Esophagus squamous epithelium (tissue), 5 donors: ENCODE measurements around the gene RETREG2. TPM values are rescaled to one million over a fixed set of nuclear protein-coding genes. Genes with fewer than 3 reads are reported as not detected.

ENCODE experiments used
- DNase-seq: peaks from one replicate; lab custom pipeline; 2025; lab: John Stamatoyannopoulos, UW
- H3K27ac ChIP-seq, 4 donors: fragments of 200-600 bp; sonication (generic); one replicate each; pipeline ENCODE4 v1.5.1; 2016 to 2019; ENCODE audit warnings: mild to moderate bottlenecking in 1 of 4
- H3K27me3 ChIP-seq, 4 donors: fragments of 200-600 bp; sonication (generic); 1 replicate in 3 of 4; 2 replicates in 1 of 4; pipeline versions ENCODE4 v1.5.1 to v1.6.0; 2017 to 2021; ENCODE audit warnings: antibody characterized with exemption in 1 of 4
- H3K36me3 ChIP-seq, 3 donors: fragments of 200-600 bp; sonication (generic); one replicate each; pipeline ENCODE4 v1.5.1; 2016 to 2019
- H3K4me1 ChIP-seq, 3 donors: fragments of 200-600 bp; sonication (generic); one replicate each; pipeline ENCODE4 v1.5.1; 2017 to 2019
- H3K4me3 ChIP-seq, 4 donors: fragments of 200-600 bp; sonication (generic); 1 replicate in 3 of 4; 2 replicates in 1 of 4; pipeline ENCODE4 v1.5.1; 2016 to 2019; ENCODE audit warnings: mild to moderate bottlenecking in 2 of 4, moderate library complexity in 1 of 4
- H3K9me3 ChIP-seq, 3 donors: fragments of 200-600 bp; sonication (generic); one replicate each; pipeline ENCODE4 v1.5.1; 2016 to 2019
- POLR2A ChIP-seq, 4 donors: fragments of 450-650 bp; IDR thresholded peaks; one replicate each; pipeline ENCODE4 v1.6.1; 2017; ENCODE audit warnings: antibody characterized with exemption in 4 of 4, mild to moderate bottlenecking in 4 of 4, moderate library complexity in 3 of 4
- WGBS, 2 donors: methylation state at CpG; one replicate each; pipeline ENCODE4 v1.1.5; 2018; 5-methylcytosine and 5-hydroxymethylcytosine counted together
- intact Hi-C: fragments of 100-400 bp; cut with DNase I; formaldehyde crosslinking; loops from one replicate; pipeline ENCODE4 v1.15.0; 2022
- total RNA-seq, 4 donors: library from RNA; depleted of rRNA; stranded (reverse); fragments of >200 nt; gene quantifications; one replicate each; pipeline ENCODE4 v1.1.0, GENCODE V29; 2016
- TF ChIP-seq, protein P1 (sequence below), 6 experiments: fragments of 450-650 bp in 4 of 6; fragments of 200-600 bp in 2 of 6; sonication (generic) in 2 of 6; IDR thresholded peaks; one replicate each; pipeline ENCODE4 v1.5.1; 2016 to 2019; ENCODE audit warnings: antibody characterized with exemption in 6 of 6, mild to moderate bottlenecking in 4 of 6, moderate library complexity in 4 of 6
- donor health status: DM: yes; HTN: yes; CAD: no.

The RETREG2 gene
- total RNA-seq, 4 donors from 2014 or later: 31.0 to 58.7 (median 41.8) TPM

DNA sequence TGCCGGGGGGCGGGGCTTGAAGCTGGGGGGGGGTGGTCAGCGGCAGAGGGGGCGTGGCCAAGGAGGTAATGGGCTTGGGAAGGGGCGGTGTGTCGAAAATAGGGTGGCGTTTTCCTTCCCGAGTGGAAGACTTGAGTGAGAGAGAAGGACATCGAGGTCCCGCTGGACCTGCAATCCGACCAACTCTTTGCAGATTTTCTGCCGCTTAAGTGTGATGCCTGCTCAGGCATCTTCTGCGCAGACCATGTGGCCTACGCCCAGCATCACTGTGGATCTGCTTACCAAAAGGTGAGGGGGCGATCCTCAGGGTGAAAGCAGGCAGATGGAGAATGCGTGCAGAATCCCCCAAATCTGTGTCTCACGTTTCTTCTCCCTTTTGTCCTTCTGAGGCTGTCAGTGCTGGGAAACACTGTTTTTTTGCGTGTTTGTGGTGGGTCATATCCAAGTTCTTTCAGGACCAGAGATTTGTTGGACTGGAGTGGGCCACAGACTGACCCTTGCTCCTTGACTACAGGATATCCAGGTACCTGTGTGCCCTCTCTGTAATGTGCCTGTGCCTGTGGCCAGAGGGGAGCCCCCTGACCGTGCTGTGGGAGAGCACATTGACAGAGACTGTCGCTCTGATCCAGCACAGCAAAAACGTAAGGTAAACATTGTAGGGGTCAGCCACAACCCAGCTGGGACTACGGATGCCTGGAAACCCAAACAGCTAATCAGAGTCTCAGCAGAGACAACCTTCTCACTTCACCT is 29.2 kb downstream of the RETREG2 start:
- Histone ChIP-seq H3K9me3 (no peaks in the 10 kb centered on the region), H3K4me3 (peak overlapping the region; percentile 70 to 83 (median 73)), H3K27me3 (no peaks in the 10 kb centered on the region), H3K36me3 (peaks cover 9 to 42% (median 24%) of the 10 kb centered on the region in 3 donors), H3K4me1 (peaks cover 12 to 34% (median 14%) of the 10 kb centered on the region in 3 donors), H3K27ac (peak overlapping the region; percentile 93 to 99 (median 97))
- TF ChIP-seq, protein P1, sequence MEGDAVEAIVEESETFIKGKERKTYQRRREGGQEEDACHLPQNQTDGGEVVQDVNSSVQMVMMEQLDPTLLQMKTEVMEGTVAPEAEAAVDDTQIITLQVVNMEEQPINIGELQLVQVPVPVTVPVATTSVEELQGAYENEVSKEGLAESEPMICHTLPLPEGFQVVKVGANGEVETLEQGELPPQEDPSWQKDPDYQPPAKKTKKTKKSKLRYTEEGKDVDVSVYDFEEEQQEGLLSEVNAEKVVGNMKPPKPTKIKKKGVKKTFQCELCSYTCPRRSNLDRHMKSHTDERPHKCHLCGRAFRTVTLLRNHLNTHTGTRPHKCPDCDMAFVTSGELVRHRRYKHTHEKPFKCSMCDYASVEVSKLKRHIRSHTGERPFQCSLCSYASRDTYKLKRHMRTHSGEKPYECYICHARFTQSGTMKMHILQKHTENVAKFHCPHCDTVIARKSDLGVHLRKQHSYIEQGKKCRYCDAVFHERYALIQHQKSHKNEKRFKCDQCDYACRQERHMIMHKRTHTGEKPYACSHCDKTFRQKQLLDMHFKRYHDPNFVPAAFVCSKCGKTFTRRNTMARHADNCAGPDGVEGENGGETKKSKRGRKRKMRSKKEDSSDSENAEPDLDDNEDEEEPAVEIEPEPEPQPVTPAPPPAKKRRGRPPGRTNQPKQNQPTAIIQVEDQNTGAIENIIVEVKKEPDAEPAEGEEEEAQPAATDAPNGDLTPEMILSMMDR (IDR thresholded peaks at IDR 0.05): no peak
- no peak for TF ChIP-seq POLR2A (IDR thresholded peaks at IDR 0.05)
- DNase-seq: no peak
- intact Hi-C loops: no loop called here
- WGBS, 2 donors: 5 to 22% methylated on average over 9 to 17 of the region's 22 CpGs

DNA sequence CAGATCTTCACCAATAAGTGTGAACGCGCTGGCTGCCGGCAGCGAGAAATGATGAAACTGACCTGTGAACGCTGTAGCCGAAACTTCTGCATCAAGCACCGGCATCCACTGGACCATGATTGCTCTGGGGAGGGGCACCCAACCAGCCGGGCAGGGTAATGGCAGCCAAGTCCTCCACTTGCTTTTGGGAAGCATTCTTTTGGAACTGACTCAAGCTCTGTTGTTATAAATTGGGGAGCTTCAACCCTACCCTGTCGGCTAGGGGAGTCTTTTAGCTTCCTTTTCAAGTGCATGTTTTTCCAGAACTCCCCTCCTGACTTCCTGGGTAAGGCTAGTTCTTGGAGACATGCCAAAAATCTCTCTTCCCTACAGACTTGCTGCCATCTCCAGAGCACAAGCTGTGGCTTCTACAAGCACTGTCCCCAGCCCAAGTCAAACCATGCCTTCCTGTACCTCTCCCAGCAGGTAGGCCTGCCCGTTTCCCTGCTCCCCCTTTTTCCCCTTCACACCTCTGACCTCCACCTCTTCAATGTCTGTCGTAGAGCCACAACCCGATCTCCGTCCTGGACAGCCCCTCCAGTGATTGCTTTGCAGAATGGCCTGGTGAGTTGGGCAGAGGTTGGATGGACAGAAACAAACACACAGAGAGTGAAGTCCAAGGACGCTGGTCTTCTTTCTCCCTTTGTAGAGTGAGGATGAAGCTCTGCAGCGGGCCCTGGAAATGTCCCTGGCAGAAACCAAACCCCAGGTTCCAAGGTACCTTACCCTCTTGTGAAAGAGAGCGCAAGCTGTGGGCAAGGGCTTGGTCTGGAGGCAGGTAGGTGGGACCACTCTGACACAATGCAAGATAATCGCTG is 30.0 kb downstream of the RETREG2 start:
- 54 to 62% methylated on average over 15 to 16 of the region's 17 CpGs for WGBS, 2 donors
- DNase-seq: no peak
- H3K36me3 ChIP-seq: peaks cover 15 to 50% (median 24%) of the 10 kb centered on the region in 3 donors
- H3K27me3 ChIP-seq: no peaks in the 10 kb centered on the region
- H3K4me3 ChIP-seq: peak overlapping the region; percentile 70 to 83 (median 73)
- H3K9me3 ChIP-seq: no peaks in the 10 kb centered on the region
- no peak for TF ChIP-seq POLR2A (IDR thresholded peaks at IDR 0.05)
- TF ChIP-seq, protein P1 (IDR thresholded peaks at IDR 0.05): no peak
- intact Hi-C loops: no loop called here
- peaks cover 12 to 34% (median 14%) of the 10 kb centered on the region in 3 donors for H3K4me1 ChIP-seq
- peak overlapping the region; percentile 93 to 99 (median 97) for H3K27ac ChIP-seq

DNA sequence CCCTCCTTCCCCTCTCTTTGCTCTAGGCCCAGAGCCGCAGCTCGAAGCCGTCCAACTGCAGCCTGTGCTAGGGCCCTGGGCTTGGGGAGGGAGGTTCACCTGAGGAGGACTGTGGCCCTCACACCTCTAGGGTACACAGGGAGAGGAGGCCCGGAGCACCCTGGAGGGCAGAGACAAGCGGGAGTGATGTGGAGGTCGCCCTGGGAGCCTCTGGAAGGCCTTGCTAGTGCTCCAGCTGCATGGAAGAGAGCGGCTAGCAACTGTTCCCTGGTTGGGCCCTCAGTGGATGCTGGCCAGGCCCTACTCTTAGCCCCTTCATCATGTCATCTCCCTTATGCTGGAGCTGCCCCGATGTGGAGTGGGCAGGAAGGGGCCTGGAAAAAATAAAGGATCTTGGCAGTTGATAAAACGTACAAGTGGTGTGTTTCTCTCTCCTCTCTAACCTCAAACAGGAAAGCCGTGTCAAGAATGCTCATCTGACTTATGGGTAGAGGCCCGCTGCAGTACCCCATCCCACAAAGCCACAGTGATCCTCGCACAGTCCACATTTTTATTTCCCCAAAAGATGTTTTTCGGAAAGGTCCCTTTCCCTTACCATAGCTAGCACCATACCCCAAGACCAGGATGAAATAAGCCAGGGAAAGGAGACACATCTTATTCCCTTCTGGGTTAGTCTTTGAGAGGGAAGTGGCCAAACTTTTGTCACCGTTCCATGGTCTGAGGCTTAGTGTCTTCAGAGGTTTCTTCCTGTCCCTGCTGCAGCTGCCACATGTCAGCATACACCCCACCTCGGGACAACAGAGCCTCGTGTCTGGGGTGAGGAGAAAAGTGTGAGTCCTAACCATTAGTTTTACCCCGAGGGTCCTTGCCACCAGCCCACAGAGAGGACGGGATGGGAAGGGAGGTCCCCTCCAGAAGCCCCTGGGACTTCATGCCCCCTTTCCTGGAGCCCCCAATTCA is 31.4 kb downstream of the RETREG2 start:
- peak overlapping the region in 2 of 4 donors; percentile 21 to 97 for H3K27ac ChIP-seq
- H3K9me3 ChIP-seq: no peaks in the 10 kb centered on the region
- TF ChIP-seq, protein P1 (IDR thresholded peaks at IDR 0.05): no peak
- TF ChIP-seq POLR2A (IDR thresholded peaks at IDR 0.05): no peak
- WGBS, 2 donors: 71 to 79% methylated on average over 8 to 15 of the region's 18 CpGs
- DNase-seq: no peak
- peaks cover 26 to 65% (median 29%) of the 10 kb centered on the region in 3 donors for H3K36me3 ChIP-seq
- no peak overlapping the region for H3K4me3 ChIP-seq
- no peaks in the 10 kb centered on the region for H3K27me3 ChIP-seq
- peaks cover 12 to 34% (median 14%) of the 10 kb centered on the region in 3 donors for H3K4me1 ChIP-seq
- intact Hi-C loops: loop anchor here (10.0 kb wide), 1 partner anchor 45 kb away; the partner anchor contains the start of gene NHEJ1

DNA sequence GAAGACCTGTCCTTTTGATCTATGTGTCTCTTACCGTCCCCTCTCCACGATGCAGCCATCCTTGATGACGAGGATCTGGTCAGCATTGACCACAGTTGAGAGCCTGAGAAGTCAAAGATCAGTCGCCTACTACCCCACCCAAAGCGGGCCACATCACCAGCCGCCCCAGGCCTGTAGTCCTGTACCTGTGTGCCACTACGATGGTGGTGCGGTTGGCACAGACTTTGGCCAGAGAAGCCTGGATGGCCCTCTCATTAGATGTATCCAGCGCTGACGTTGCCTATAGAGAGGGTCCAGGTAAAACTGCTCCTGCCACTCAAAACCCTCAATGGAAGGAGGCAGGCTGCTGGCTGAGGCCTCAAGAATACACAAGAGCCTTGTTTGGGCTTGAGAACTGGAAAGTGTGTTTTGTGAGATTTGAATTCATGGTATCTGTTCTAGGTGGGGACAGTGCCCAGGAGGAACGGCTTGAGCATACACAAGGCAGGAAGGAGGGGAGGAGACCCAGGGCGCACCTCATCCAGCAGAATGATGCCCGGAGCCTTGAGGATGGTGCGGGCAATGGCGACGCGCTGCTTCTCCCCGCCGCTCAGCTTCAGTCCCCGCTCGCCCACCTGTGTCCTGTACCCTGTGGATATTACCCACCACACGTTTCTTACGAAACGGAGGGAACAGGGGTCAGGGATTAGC is 32.3 kb downstream of the RETREG2 start:
- Histone ChIP-seq H3K36me3 (peaks cover 30 to 73% (median 35%) of the 10 kb centered on the region in 3 donors), H3K27me3 (no peaks in the 10 kb centered on the region), H3K4me1 (peaks cover 12 to 34% (median 14%) of the 10 kb centered on the region in 3 donors), H3K9me3 (no peaks in the 10 kb centered on the region), H3K27ac (peak overlapping the region in 1 of 4 donors; percentile 21), H3K4me3 (no peak overlapping the region)
- WGBS, 2 donors: 89 to 94% methylated on average over 16 to 18 of the region's 24 CpGs
- no peak for TF ChIP-seq POLR2A (IDR thresholded peaks at IDR 0.05)
- TF ChIP-seq, protein P1 (IDR thresholded peaks at IDR 0.05): no peak
- DNase-seq: no peak
- intact Hi-C loops: loop anchor here (10.0 kb wide), 1 partner anchor 46 kb away; the partner anchor contains the start of gene NHEJ1
